ENCODE measurements around the gene RBM20.
"Not testable (repeated sequence)": the region's sequence is repeated elsewhere in the genome, so short reads cannot be mapped to it uniquely, and the experiment has no call there.

The RBM20 gene

DNA sequence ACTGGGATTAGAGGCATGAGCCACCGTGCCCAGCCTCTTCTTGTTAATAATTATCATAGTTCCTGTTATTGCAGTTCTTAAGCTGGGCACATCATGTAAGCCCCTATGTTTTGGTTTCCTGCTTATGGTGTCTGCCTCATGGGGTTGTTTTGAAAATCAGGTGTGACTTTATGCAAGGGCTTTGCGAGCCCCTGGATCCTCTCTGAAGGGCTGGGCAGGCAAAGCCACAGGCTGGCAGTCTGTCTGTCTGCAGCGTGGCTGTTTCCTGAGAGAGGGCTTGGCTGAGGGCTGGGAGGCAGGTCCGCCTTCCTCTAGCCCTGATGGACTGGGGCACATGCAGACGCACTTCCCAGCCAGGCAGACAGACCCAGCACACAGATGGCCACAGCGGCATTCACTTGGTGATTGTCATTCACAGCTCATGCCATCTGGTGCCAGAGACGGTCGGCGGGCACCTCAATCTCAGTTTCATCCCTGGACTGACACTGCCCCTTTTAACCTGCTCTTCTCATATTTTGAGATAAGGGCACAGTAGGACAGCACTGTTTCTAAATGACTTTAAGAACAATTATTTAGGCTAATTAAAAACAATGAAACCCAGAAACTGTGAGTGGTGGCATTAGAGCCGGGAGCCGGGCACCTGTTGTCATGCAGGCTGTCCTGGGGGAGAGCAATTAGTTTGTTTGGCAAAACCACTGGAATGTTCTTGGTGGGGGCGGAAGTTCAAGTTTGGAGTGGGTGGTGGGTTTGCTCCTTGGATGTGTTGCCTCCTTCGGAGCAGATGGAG is 35.5 kb downstream of the RBM20 start:
- no peak for DNase-seq

DNA sequence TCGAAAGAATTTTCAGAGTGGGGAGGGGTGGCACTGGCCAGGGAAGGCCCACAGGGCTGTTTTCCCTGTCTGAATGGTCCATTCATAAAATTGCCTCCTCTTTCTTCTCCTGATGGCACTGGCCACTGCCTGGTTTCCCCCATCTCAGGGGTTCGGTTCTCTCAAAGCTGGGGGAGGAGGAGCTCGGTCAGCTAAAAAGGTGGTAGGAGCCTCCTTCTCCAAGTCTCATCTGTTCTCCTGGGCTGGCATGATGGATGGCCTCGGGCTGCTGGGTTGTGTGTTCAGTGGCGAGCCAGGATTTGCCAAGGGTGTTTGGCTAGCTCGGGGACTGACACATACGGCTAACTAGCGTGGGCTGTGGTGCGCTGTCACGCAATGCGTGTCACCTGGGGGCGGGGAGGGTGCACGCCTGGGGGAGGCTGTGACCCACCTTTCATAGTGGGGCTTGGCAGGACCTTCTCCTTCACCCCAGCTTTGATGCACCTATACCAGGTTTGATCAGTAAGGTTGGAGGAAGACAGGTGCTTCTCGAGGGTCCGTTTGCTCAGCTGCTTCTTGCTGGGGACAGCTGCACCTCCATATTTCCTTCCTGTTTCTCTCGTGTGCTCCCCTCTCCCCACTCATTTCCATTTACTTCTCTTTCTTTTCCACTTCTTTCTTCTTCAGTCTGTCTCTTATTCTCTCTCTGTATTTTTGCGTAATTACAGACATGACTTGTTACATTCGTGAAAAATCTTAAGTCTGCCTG is 36.3 kb downstream of the RBM20 start:
- DNase-seq, result no peak

GRCh38 chr10:110681023-110681681 is 37.0 kb downstream of the RBM20 start:
- no peak for DNase-seq

GRCh38 chr10:110682348-110682747 is 38.2 kb downstream of the RBM20 start:
- DNase-seq, result no peak

GRCh38 chr10:110684800-110685446 is 40.8 kb downstream of the RBM20 start:
- no peak for DNase-seq

- DNase-seq, result no peak
Measured at GRCh38 chr10:110686047-110686446, 41.9 kb downstream of the RBM20 start.

DNA sequence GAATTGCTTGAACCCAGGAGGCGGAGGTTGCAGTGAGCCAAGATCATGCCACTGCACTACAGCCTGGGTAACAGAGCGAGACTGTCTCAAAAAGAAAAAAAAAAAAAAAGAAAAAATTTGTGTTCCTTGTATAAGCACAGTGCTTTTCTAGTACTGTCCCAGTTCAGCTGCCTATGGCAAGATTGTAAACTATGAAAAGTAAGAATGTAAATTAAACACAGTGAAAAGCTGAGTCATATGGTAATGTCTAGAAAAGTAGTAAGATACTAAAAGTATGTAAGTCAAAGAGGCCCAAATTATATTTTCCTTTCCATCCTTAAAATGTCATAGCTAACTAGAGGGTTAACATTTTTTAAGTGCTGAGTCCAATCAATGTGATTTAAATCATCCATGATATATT is 42.8 kb downstream of the RBM20 start:
- no peak for DNase-seq

- no peak for DNase-seq
Measured at GRCh38 chr10:110687400-110687799, 43.3 kb downstream of the RBM20 start.

DNA sequence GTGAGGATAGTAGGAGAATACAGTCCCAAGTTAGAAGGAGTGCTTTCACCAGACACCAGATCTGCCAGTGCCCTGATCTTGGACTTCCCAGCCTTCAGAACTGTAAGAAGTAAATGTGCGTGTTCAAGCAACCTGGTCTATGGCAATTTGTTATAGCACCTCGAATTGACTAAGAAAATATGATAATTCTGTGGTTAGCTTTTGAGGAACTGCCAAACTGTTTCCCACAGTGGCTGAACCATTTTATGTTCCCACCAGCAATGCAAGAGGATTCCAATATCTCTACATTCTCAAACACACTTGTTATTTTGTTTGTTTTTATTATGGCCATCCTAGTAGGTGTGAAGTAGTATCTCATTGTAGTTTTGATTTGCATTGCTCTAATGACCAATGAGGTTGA is 47.0 kb downstream of the RBM20 start:
- DNase-seq, result no peak

DNA sequence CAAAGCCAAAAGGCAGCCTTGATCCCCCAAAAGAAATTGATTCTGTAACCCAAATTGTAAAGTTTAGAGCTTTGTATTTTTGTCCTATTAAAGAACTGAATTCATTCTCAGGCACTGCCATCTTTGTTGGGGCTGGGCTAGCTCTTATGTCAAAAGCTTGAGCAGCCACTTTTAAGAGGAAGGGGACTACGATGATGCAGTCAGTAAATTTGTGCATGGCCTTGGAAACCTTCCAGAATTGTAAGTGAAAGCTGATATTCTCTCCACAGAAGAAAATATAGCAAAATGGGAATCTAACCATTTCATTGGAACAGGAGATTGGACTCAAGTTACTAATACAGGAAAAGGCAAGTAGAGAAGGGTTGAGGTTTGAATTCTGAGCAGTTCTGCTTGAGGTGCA is 50.1 kb downstream of the RBM20 start:
- DNase-seq, result no peak

- no peak for DNase-seq
Measured at GRCh38 chr10:110694820-110695538, 50.8 kb downstream of the RBM20 start.

DNA sequence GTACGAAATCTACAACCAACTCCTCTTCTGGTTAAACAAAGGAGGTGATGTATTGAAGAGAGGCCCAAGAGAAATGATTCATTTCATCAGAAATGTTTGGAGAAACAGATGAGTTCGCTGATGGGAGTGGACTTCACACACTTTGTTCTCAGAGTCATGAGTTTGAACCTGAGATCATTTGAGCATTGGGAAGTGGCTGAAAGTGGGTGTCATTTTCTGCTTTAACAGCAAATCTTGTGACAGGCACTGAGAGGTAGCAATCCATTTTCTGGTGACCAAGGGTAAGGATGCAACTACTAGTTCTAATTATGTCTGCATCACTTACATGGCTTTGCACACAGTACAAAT is 51.4 kb downstream of the RBM20 start:
- no peak for DNase-seq

DNA sequence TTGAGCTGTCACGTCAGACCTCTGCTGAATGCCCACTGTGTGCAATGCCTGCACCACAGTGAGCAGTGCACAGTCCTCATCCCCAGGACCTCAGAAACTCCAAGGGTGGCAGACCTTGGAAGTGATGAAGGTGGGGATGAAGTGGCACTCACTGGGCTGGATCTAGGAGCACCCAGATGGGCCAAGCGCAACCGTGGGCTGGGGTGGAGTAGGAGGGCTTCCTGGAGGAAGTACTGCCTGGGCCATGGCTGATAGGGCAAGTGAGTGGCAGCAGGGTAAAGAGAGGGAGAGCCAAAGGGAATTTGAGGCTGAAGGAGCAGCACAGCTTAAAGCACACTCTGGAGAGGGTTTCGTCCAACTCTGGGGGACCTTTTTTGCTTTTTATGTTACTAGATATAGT is 52.3 kb downstream of the RBM20 start:
- DNase-seq, result no peak

DNA sequence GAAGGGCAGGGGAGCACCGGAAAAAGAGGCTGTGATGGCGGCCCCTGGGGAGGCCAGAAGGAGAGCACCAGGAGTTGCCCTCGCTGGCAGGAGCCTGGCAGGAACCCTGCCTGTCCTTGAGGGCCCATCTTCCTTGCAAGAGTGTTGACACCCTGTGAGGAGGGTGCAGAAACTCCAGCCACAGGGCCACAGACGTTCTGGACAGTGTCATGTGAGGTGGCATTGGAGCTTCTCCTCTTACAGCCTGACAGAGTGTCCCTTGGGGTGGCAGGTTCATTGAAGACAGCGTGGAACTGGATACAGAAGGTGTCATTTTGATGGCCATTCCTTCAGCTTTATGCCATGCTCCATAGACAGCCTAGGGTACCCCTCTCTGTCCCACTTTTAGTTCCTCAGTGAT is 54.2 kb downstream of the RBM20 start:
- no peak for DNase-seq

DNA sequence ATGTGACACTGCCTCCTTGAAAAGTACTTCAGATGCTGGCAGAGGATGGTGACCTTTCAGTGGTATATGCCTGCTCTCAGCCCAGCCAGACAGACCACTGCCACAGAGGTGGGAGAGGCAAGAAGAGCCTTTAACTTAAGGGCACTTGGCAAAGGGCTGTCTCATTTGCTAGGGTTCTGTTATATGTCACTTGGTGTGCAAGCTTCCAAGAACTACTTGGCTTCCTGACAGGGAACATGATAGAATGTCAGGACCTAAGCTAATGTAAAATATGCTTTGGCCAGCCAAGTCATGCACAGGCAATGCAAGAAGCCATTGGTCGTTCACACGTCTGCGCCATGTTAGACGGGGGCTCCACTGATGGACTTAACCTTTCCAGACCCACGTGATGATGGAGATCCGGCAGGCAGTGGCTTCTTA is 54.7 kb downstream of the RBM20 start:
- DNase-seq, result no peak

DNA sequence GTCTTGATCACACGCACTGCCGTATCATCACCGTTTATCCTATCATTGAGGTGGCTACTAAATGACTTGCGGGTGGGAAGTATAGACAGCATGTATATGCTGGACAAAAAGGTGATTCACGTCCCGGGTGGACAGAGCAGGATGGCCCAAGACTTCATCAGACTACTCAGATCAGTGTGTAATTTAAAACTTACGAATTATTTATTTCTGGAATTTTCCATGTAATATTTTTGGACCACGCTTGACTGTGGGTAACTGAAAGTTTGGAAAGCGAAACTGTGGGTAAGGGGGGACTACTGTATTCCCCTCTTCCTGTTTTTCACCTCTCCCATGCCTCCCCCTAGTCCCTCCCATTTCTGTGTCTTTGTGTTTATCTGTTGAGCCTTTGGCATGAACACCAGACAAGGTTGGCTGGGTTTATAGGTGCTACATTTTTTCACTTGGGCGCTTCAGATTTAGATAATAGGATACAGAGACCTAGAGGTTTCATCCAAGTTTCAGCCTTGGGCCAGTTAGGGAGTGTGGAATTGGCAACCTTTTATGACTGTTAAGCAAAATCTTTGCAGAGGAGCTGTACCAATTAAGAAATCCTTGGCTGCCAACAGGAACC is 55.8 kb downstream of the RBM20 start:
- DNase-seq, result no peak

DNA sequence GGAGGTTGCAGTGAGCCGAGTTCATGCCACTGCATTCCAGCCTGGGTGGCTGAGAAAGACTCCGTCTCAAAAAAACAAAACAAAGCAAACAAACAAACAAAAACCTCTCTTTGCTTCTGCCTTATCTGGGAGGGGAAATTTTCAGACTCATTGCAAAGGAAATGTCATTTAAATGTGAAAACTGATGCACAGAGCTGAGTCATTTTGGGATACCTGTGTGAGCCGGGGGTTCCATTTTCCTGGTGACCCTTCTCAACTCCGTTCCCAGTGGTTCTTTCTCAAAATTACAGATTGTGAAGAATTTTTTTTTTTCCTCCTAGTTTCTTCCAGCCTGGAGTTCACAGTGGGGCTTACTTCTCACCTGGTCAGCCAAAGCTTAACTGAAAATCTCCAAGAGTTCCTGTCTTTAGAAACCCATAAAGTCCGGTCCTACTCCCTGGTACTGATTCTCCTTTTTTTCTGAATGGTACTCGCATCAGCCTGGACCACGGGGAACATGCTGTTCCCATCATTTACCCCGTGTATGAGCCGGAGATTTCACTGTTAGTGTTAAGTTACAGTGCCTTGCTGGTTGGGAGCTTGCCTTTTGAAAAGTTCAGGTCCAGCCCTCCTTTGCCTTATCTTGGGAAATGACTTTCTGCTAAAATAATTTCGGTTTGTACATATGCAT is 56.9 kb downstream of the RBM20 start:
- DNase-seq, result no peak

DNA sequence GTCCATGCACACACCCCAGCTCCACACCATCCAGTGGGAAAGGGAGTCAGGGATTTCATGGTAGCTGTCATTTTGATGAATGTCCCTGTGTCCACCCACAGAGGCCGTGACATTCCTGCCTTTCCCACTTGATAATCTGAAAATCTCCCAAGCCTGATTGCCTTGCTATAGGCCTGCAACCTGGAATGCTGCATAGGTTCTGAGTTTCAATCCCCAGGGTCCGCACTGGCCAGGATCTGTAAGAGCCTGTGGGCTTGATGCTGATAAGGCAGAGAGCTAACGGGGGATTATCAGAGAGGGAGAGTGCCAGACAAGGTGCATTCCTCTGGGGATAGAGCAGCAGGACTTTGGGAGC is 57.5 kb downstream of the RBM20 start:
- DNase-seq, result no peak

DNA sequence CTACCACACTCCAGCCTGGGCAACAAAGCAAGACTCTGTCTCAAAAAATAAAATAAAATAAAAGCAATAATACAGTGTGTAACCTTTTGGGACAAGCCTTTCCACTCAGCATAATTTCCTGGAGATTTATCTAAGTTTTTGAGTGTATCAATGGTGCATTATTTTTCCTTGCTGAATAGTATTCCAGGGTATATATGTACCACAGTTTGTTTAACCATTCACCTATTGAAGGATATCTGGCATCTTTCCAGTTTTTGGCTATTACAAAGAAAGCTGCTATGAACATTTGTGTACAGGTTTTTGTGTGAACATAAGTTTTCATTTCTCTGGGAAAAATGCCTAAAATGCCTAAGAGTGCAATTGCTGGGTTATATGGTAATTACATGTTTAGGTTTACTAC is 59.9 kb downstream of the RBM20 start:
- DNase-seq, result no peak

GRCh38 chr10:110704906-110705476 is 60.9 kb downstream of the RBM20 start:
- no peak for DNase-seq

DNA sequence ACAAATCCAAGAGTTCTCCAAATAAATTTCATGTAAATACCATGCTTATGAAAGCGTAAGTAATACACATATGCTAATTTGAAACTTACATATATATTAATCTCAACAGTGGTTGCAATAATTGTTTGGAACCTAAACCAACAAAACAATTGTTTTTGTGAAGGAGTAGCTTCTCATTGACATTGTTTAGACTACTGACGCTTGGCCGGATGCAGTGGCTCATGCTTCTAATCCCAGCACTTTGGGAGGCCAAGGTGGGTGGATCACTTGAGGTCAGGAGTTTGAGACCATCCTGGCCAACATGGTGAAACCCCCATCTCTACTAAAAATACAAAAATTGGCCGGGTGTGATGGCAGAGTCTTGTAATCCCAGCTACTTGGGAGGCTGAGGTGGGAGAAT is 61.5 kb downstream of the RBM20 start:
- DNase-seq, result not testable (repeated sequence)

GRCh38 chr10:110706690-110707098 is 62.6 kb downstream of the RBM20 start:
- no peak for DNase-seq

Measured in NCI-H1048 (cell line).